Keratinocyte (primary cell): Measurements from ENCODE around the gene TMC1. TPM values are rescaled to one million over a fixed set of nuclear protein-coding genes. Genes with fewer than 3 reads are reported as not detected.

Source experiments
- DNase-seq: peaks from one replicate; pipeline ENCODE4 v3.0.0-alpha.2; 2011; ENCODE audit warnings: low read depth, missing footprints, low spot score
- FAIRE-seq: peaks from 2 replicates; lab custom pipeline; 2011; peaks lifted over from hg19 to GRCh38; lab: Jason Lieb, UNC
- H2AFZ ChIP-seq: 2 replicates; pipeline ENCODE4 v1.6.0; 2012; ENCODE audit warnings: low read length, control low read depth, inconsistent platforms; ENCODE audit not compliant: control insufficient read depth
- H3K27ac ChIP-seq: 2 replicates; pipeline ENCODE4 v1.5.1; 2011; ENCODE audit warnings: low read length; ENCODE audit not compliant: control insufficient read depth, insufficient read depth
- H3K27me3 ChIP-seq: 3 replicates; pipeline ENCODE4 v1.6.0; 2011; ENCODE audit warnings: low read length; ENCODE audit not compliant: control insufficient read depth, insufficient read depth; ENCODE audit errors: extremely low read depth
- H3K36me3 ChIP-seq, 2 experiments: 2 replicates in 1 of 2; 3 replicates in 1 of 2; pipeline ENCODE4 v1.5.1; 2011; ENCODE audit warnings: low read length in 2 of 2, mild to moderate bottlenecking in 1 of 2; ENCODE audit not compliant: control insufficient read depth in 2 of 2, insufficient read depth in 2 of 2; ENCODE audit errors: extremely low read depth in 1 of 2
- H3K4me1 ChIP-seq: 3 replicates; pipeline ENCODE4 v1.5.1; 2011; ENCODE audit warnings: low read length; ENCODE audit not compliant: control insufficient read depth, insufficient read depth; ENCODE audit errors: extremely low read depth
- H3K4me2 ChIP-seq: 3 replicates; pipeline ENCODE4 v1.6.0; 2011; ENCODE audit warnings: low read depth, low read length; ENCODE audit not compliant: control insufficient read depth, insufficient read depth; ENCODE audit errors: extremely low read depth
- H3K4me3 ChIP-seq, 3 experiments: fragments of 200-600 bp in 1 of 3; sonication (generic) in 1 of 3; 2 replicates in 2 of 3; 3 replicates in 1 of 3; pipeline ENCODE4 v1.5.1; 2011 to 2016; ENCODE audit warnings: low read length in 3 of 3, mild to moderate bottlenecking in 3 of 3, control low read depth in 2 of 3, inconsistent platforms in 1 of 3, low read depth in 1 of 3, mixed read lengths in 1 of 3, mixed run types in 1 of 3, moderate library complexity in 1 of 3; ENCODE audit not compliant: control insufficient read depth in 2 of 3, insufficient read depth in 2 of 3; ENCODE audit errors: extremely low read depth in 1 of 3
- H3K79me2 ChIP-seq: 2 replicates; pipeline ENCODE4 v1.6.0; 2012; ENCODE audit warnings: low read length; ENCODE audit not compliant: control insufficient read depth, insufficient read depth
- H3K9ac ChIP-seq: 3 replicates; pipeline ENCODE4 v1.6.0; 2011; ENCODE audit warnings: low read length; ENCODE audit not compliant: control insufficient read depth, insufficient read depth; ENCODE audit errors: extremely low read depth
- H3K9me1 ChIP-seq: 3 replicates; pipeline ENCODE4 v1.6.0; 2011; ENCODE audit warnings: low read length; ENCODE audit not compliant: control insufficient read depth, insufficient read depth; ENCODE audit errors: extremely low read depth
- H3K9me3 ChIP-seq: 2 replicates; pipeline ENCODE4 v1.5.1; 2012; ENCODE audit warnings: low read depth, low read length; ENCODE audit not compliant: control insufficient read depth
- H4K20me1 ChIP-seq: 3 replicates; pipeline ENCODE4 v1.6.0; 2011; ENCODE audit warnings: low read length; ENCODE audit not compliant: control insufficient read depth, insufficient read depth; ENCODE audit errors: extremely low read depth
- EZH2 ChIP-seq: IDR thresholded peaks from one replicate; pipeline ENCODE4 v1.6.1; 2012; ENCODE audit warnings: inconsistent platforms, mild to moderate bottlenecking, low read length, moderate library complexity
- dilution Hi-C: fragments of 300-500 bp; cut with MboI; formaldehyde crosslinking; loops from one replicate; pipeline ENCODE4 v1.7.0; 2020; ENCODE audit warnings: low sequenced_read_pairs; ENCODE audit not compliant: extremely low pct_ligation_motif_present
- polyA plus RNA-seq, 5 experiments: library from polyadenylated mRNA; depleted of rRNA in 3 of 5; stranded (reverse) in 3 of 5; stranded (forward) in 1 of 5; unstranded in 1 of 5; fragments of >200 nt; gene quantifications; 1 replicate in 1 of 5; 2 replicates in 3 of 5; 3 replicates in 1 of 5; pipeline versions ENCODE4 v1.2.1 to v1.2.3, GENCODE V29; 2011 to 2012; ENCODE audit warnings: missing spikeins in 2 of 5, low read depth in 1 of 5, low replicate concordance in 1 of 5
- TF ChIP-seq, protein P1 (sequence below), 3 experiments: IDR thresholded peaks in 1 of 3; conservative IDR thresholded peaks in 1 of 3; optimal IDR thresholded peaks in 1 of 3; 2 replicates in 2 of 3; 3 replicates in 1 of 3; pipeline versions ENCODE3 to v1.5.1; 2011; ENCODE audit warnings: low read length in 3 of 3, mild to moderate bottlenecking in 3 of 3, moderate library complexity in 2 of 3, control low read depth in 1 of 3, inconsistent platforms in 1 of 3; ENCODE audit not compliant: insufficient read depth in 2 of 3; ENCODE audit errors: extremely low read depth in 1 of 3

The TMC1 gene
- polyA plus RNA-seq, 1 donor (not counting 4 experiments of a cell fraction or from before 2014, with no cell fraction given) = 0.05 TPM

GRCh38 chr9:72656021-72656420 lies 134.6 kb downstream of the TMC1 start:
- no peak overlapping the region for H3K4me2 ChIP-seq
- H3K9ac ChIP-seq = no peak overlapping the region
- dilution Hi-C loops = no loop called here
- TF ChIP-seq, protein P1, sequence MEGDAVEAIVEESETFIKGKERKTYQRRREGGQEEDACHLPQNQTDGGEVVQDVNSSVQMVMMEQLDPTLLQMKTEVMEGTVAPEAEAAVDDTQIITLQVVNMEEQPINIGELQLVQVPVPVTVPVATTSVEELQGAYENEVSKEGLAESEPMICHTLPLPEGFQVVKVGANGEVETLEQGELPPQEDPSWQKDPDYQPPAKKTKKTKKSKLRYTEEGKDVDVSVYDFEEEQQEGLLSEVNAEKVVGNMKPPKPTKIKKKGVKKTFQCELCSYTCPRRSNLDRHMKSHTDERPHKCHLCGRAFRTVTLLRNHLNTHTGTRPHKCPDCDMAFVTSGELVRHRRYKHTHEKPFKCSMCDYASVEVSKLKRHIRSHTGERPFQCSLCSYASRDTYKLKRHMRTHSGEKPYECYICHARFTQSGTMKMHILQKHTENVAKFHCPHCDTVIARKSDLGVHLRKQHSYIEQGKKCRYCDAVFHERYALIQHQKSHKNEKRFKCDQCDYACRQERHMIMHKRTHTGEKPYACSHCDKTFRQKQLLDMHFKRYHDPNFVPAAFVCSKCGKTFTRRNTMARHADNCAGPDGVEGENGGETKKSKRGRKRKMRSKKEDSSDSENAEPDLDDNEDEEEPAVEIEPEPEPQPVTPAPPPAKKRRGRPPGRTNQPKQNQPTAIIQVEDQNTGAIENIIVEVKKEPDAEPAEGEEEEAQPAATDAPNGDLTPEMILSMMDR (optimal IDR thresholded peaks at IDR 0.05 in 1 of 3, IDR thresholded peaks at IDR 0.05 in 1 of 3, conservative IDR thresholded peaks at IDR 0.05 in 1 of 3; ENCODE audit: extremely low read depth in 1 of 3, insufficient read depth in 2 of 3, low read length in 3 of 3) = no peak
- no peak for TF ChIP-seq EZH2
- DNase-seq (no peak), FAIRE-seq (no peak)
- no peaks in the 10 kb centered on the region for H4K20me1 ChIP-seq
- H2AFZ ChIP-seq = no peak overlapping the region
- H3K27me3 ChIP-seq = no peaks in the 10 kb centered on the region
- no peaks in the 10 kb centered on the region for H3K9me1 ChIP-seq
- H3K4me1 ChIP-seq = peaks cover under 1% of the 10 kb centered on the region
- no peaks in the 10 kb centered on the region for H3K36me3 ChIP-seq
- H3K9me3 ChIP-seq = no peaks in the 10 kb centered on the region
- H3K27ac ChIP-seq = no peak overlapping the region
- H3K79me2 ChIP-seq = no peaks in the 10 kb centered on the region
- no peak overlapping the region for H3K4me3 ChIP-seq

GRCh38 chr9:72657023-72657422 lies 135.6 kb downstream of the TMC1 start:
- Histone ChIP-seq H2AFZ (no peak overlapping the region), H3K9ac (no peak overlapping the region), H4K20me1 (no peaks in the 10 kb centered on the region), H3K4me2 (no peak overlapping the region), H3K9me3 (no peaks in the 10 kb centered on the region), H3K4me3 (no peak overlapping the region), H3K4me1 (peaks cover 10% of the 10 kb centered on the region), H3K36me3 (no peaks in the 10 kb centered on the region), H3K9me1 (no peaks in the 10 kb centered on the region), H3K79me2 (no peaks in the 10 kb centered on the region), H3K27me3 (no peaks in the 10 kb centered on the region), H3K27ac (no peak overlapping the region)
- DNase-seq (no peak), FAIRE-seq (peak; percentile 49)
- dilution Hi-C loops = no loop called here
- TF ChIP-seq EZH2 = no peak
- TF ChIP-seq, protein P1 (optimal IDR thresholded peaks at IDR 0.05 in 1 of 3, IDR thresholded peaks at IDR 0.05 in 1 of 3, conservative IDR thresholded peaks at IDR 0.05 in 1 of 3; ENCODE audit: extremely low read depth in 1 of 3, insufficient read depth in 2 of 3, low read length in 3 of 3) = no peak
